Natural killer cell treated with Interleukin-12 subunit alpha and Interleukin-12 subunit beta and Interleukin-15 and Interleukin-18, amount 100 ng/mL, for 72 hours (primary cell): ENCODE data around the gene EYA4. TPM values are rescaled to one million over a fixed set of nuclear protein-coding genes. Genes with fewer than 3 reads are reported as not detected.

Experiments used
- ATAC-seq, 2 donors: fragments of 150-1000 bp; cut with Tn5 transposase in 1 of 2; sonication (Bioruptor Pico), chemical (Tn5 transposase) in 1 of 2; 2 replicates each; pipeline ENCODE4 v1.10.0; 2021
- DNase-seq: peaks from one replicate; pipeline ENCODE4 v3.0.0; 2022; ENCODE audit warnings: low spot score
- H3K27ac Mint-ChIP-seq, 2 donors: 1 replicate in 1 of 2; 2 replicates in 1 of 2; pipeline ENCODE4 v1.8.0; 2022; ENCODE audit warnings: mixed read lengths in 2 of 2, mild to moderate bottlenecking in 1 of 2, moderate library complexity in 1 of 2
- H3K27me3 Mint-ChIP-seq, 2 donors: 1 replicate in 1 of 2; 2 replicates in 1 of 2; pipeline ENCODE4 v1.8.0; 2022; ENCODE audit warnings: mixed read lengths in 2 of 2
- H3K36me3 Mint-ChIP-seq: one replicate; pipeline ENCODE4 v1.8.0; 2022; ENCODE audit warnings: mixed read lengths
- H3K4me1 Mint-ChIP-seq, 2 donors: 1 replicate in 1 of 2; 2 replicates in 1 of 2; pipeline ENCODE4 v1.8.0; 2022; ENCODE audit warnings: low read depth in 2 of 2, mixed read lengths in 2 of 2, mild to moderate bottlenecking in 1 of 2
- H3K4me3 Mint-ChIP-seq: one replicate; pipeline ENCODE4 v1.8.0; 2022; ENCODE audit warnings: mixed read lengths
- H3K9me3 Mint-ChIP-seq: 2 replicates; pipeline ENCODE4 v1.8.0; 2022; ENCODE audit warnings: mixed read lengths
- total RNA-seq, 2 donors: library from RNA; stranded (reverse); gene quantifications; one replicate each; pipeline ENCODE4 v1.2.3, GENCODE V29; 2022

Gene EYA4, protein sequence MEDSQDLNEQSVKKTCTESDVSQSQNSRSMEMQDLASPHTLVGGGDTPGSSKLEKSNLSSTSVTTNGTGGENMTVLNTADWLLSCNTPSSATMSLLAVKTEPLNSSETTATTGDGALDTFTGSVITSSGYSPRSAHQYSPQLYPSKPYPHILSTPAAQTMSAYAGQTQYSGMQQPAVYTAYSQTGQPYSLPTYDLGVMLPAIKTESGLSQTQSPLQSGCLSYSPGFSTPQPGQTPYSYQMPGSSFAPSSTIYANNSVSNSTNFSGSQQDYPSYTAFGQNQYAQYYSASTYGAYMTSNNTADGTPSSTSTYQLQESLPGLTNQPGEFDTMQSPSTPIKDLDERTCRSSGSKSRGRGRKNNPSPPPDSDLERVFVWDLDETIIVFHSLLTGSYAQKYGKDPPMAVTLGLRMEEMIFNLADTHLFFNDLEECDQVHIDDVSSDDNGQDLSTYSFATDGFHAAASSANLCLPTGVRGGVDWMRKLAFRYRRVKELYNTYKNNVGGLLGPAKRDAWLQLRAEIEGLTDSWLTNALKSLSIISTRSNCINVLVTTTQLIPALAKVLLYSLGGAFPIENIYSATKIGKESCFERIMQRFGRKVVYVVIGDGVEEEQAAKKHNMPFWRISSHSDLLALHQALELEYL
- total RNA-seq: not detected

DNA sequence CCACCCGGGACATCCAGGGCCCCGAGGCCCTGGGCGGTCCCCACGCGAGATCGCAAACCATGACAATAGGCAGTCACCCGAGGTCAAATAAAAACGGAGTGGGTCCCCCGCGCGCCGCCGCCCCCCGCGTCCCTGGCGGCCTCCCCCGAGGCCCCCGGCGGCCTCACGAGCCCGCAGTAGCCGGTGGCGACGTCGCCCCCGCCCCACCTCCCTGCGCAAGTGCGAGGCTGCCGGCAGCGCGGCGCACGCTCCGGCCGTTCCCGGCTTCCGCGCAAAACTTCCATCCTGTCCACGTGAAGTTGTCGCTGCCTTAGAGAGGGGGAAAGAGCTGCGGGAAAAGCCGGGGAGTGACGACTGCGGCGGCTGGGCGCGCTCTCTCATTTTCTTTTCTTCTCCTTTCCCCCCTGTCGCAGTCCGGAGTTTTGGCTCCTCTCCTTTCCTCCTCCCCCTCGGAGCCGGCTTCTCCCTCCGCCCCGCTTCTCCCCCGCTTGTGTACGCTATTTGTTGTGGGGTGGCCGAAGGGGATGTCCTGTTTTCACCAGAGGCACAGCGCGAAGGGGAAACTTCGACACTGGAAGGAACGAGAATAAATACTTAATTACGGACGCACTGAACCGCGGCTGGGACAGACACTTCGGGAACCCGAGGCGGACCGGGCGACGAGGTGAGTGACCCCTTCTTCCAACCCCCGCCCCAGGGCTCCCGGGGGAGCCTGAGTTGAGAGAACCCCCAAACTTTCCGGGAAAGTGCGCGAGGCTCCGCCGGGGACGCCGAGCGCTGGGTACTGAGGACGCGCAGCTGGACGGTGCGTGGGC lies at the start of gene EYA4:
Gene EYA4, plus strand, starts transcription at position 272 of the 815 bp plus-strand sequence. CDS start 33,424 bp downstream, outside the sequence.
- ATAC-seq (no peak), DNase-seq (no peak)
- Mint-ChIP-seq H3K27ac (no peak within 1 kb of the TSS), H3K9me3 (no peaks in the 10 kb centered on the region), H3K36me3 (no peaks in the 10 kb centered on the region), H3K4me1 (no peaks in the 10 kb centered on the region), H3K4me3 (no peak within 1 kb of the TSS), H3K27me3 (peaks cover 30 to 31% of the 10 kb centered on the region in 2 donors)

DNA sequence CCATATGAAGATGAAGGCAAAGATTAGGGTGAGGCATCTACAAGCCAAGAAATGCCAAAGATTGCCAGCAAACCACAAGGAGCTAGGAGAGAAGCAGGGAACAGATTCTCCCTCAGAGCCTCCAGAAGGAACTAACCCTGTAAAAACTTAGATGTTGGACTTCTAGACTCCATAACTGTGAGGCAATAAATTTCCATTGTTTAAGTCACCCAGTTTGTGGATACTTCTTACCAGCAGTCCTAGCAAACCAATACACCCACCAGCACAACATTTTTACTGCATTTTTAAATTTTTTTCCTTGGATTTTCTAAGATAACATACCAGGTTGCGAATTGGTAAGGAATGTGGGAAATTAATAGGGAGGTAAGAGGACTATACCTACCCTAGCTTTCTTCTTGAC lies 47.8 kb upstream of the EYA4 start:
- DNase-seq (no peak), ATAC-seq (no peak)
- no peaks in the 10 kb centered on the region for H3K4me1 Mint-ChIP-seq
- no peaks in the 10 kb centered on the region for H3K36me3 Mint-ChIP-seq
- H3K27ac Mint-ChIP-seq: no peak overlapping the region
- H3K27me3 Mint-ChIP-seq: peaks cover 0 to 2% of the 10 kb centered on the region in 2 donors
- H3K9me3 Mint-ChIP-seq: peaks cover 2% of the 10 kb centered on the region
- no peak overlapping the region for H3K4me3 Mint-ChIP-seq

DNA sequence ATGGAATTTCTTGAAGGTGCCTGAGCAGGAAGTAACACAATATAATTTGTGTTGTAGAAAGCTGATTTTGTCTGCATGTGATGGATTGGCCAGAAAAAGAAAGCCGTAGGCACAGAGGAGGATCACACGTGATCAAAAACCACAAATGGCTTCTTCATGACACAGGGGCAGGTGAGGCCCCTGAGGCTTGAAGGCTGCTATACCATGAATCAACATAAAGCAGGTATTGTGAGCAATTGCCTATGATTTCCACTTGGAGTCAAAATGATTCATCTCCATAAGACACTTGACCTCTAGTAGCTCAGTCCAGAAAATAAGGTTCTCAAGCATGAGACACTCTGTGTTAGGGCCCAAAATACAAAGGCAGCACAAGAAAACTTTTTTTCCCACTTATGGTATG lies 42.4 kb upstream of the EYA4 start:
- H3K9me3 Mint-ChIP-seq: no peaks in the 10 kb centered on the region
- DNase-seq (no peak), ATAC-seq (no peak)
- H3K27me3 Mint-ChIP-seq: no peaks in the 10 kb centered on the region
- no peak overlapping the region for H3K27ac Mint-ChIP-seq
- no peaks in the 10 kb centered on the region for H3K36me3 Mint-ChIP-seq
- no peak overlapping the region for H3K4me3 Mint-ChIP-seq
- H3K4me1 Mint-ChIP-seq: no peaks in the 10 kb centered on the region

DNA sequence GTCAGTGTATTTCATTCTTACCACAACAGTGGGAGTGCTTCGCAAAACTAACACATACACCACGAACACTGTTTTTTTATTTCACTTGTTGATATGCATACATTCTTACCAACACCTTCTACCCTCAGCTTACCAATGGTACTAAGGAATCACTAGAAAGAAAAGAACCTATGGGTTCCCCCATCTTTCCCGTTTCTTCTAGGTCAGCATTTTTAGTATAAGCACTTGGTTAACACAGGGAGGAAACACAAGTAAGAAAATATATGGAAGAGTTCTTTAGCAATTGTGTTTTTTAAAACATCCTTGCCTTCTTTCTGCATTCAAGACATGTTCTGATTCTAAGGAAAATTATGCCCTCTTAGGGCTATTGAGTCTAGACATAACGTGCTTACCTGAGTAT lies 39.9 kb upstream of the EYA4 start:
- no peak overlapping the region for H3K27ac Mint-ChIP-seq
- no peak for ATAC-seq
- no peaks in the 10 kb centered on the region for H3K36me3 Mint-ChIP-seq
- DNase-seq: no peak
- no peak overlapping the region for H3K4me3 Mint-ChIP-seq
- H3K4me1 Mint-ChIP-seq: no peaks in the 10 kb centered on the region
- no peaks in the 10 kb centered on the region for H3K9me3 Mint-ChIP-seq
- H3K27me3 Mint-ChIP-seq: no peaks in the 10 kb centered on the region

DNA sequence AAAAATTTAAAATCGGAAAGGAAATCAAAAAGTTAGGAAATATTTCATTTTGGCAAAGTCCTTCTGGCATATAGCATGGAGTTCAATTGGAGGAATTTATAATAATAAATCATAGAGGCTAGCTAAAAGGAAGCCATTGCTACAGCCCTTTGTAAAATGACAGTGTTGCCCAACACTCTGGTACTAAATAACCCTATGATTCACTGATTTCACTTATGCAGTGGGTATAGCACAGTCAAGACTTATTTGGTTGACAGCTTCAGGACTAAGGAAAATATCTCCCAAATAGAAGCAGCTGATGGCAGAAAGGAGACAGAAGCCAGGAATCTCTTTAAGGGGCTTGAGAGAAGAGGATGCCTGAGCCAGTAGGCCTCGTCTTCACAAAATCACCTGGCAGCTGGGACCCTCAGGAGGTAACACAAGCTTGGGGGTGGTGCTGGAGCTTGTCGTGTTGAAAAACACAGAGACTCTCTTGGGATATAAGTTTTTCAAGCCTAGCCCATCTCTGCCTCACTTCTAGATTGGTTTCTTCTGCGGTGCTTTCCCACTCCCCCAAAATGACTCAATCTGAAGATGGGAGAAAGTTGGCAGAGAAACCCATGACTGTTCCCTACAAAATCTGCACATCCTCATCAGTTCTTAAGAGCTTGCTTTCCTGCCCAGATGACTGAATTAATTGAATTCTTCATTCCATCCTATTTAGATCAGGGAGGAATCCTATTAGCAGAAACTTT lies 38.4 kb upstream of the EYA4 start:
- ATAC-seq: no peak

DNA sequence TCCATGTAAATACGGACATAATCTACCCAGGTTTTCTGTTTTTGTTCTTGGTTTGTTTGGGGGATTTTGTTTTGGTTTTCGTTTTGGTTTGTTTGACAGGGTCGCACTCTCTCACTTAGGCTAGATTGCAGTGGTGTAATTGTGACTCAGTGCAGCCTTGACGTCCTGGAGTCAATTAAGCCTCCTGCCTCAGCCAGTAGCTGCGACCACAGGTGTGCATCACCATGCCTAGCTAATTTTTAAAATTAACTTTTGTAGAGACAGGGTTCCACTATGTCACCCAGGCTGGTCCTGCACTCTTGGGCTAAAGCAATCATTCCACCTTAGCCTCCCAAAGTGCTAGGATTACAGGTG lies 37.8 kb upstream of the EYA4 start:
- H3K4me1 Mint-ChIP-seq: no peaks in the 10 kb centered on the region
- H3K36me3 Mint-ChIP-seq: no peaks in the 10 kb centered on the region
- ATAC-seq: no peak

More for the DNA sequence above, 38.4 kb upstream of the EYA4 start:
- H3K4me1 Mint-ChIP-seq: no peaks in the 10 kb centered on the region
- DNase-seq: no peak
- no peak overlapping the region for H3K4me3 Mint-ChIP-seq
- H3K36me3 Mint-ChIP-seq: no peaks in the 10 kb centered on the region
- no peak overlapping the region for H3K27ac Mint-ChIP-seq
- no peaks in the 10 kb centered on the region for H3K27me3 Mint-ChIP-seq
- no peaks in the 10 kb centered on the region for H3K9me3 Mint-ChIP-seq

DNA sequence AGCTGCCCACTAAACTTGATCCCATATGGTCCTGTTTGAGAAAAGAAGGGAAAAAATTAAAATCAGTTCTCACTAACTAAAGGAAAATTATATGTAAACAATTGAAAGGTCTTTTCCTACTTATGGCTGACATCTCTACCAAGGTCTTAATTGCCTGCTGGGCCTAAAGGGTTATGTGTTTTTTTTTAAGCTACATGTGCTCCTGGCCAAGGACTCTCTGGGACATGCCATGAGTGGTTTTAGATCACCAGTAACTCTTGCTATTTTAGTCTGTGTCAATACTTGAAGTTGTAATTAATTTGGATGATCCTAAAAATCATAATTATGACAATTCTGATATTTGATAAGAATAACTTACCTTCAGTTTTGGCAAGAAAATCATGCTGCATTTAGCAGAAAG lies 35.9 kb upstream of the EYA4 start:
- H3K4me1 Mint-ChIP-seq: no peaks in the 10 kb centered on the region
- H3K9me3 Mint-ChIP-seq: peaks cover 5% of the 10 kb centered on the region
- no peak overlapping the region for H3K27ac Mint-ChIP-seq
- H3K36me3 Mint-ChIP-seq: no peaks in the 10 kb centered on the region
- H3K4me3 Mint-ChIP-seq: no peak overlapping the region
- no peak for ATAC-seq
- no peaks in the 10 kb centered on the region for H3K27me3 Mint-ChIP-seq
- DNase-seq: no peak

More for the DNA sequence above, 37.8 kb upstream of the EYA4 start:
- Mint-ChIP-seq H3K27ac (no peak overlapping the region), H3K4me3 (no peak overlapping the region), H3K27me3 (no peaks in the 10 kb centered on the region), H3K9me3 (no peaks in the 10 kb centered on the region)
- no peak for DNase-seq

DNA sequence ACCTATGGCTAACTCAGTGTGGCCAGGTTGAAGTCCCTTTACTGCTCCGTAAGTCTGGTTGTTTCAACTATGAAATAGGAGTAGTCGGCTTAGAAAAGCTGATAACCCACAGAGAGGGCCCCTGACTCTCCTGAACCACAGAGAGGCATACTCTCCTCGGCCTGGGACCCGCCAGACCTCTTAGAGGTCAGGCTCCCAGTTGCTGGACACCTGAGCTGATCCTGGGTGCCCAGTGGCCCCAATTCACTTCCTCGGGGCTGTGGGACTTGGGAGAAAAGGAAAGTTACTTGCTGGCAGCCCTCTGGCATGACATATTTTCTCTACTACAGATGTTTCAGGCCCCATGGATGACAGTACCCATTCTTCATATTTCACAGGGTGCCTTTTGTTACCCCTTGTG lies 34.2 kb upstream of the EYA4 start:
- ATAC-seq (no peak), DNase-seq (no peak)
- Mint-ChIP-seq H3K4me1 (no peaks in the 10 kb centered on the region), H3K27ac (no peak overlapping the region), H3K36me3 (no peaks in the 10 kb centered on the region), H3K4me3 (no peak overlapping the region), H3K9me3 (peaks cover 5% of the 10 kb centered on the region), H3K27me3 (no peaks in the 10 kb centered on the region)

DNA sequence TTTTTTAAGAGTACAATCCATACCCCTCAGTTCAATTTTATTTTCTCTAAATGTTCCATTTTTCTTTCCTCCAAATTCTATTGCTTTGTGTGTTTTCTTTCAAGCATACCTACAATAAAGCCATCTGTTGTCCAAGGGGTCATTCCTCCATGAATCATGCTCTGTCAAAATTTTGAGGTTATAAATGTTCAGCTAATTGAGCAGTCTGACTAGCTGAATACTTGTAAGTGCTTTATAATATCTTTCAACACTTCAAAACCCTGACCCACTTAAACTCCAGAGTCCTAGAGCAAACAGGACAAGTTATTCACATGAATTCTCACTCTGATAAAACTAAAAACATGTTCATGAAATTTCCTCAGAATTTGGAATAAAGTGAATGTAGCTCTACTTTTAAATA lies 33.4 kb upstream of the EYA4 start:
- H3K9me3 Mint-ChIP-seq: peaks cover 5% of the 10 kb centered on the region
- no peak overlapping the region for H3K4me3 Mint-ChIP-seq
- H3K36me3 Mint-ChIP-seq: no peaks in the 10 kb centered on the region
- H3K27me3 Mint-ChIP-seq: no peaks in the 10 kb centered on the region
- DNase-seq: no peak
- no peaks in the 10 kb centered on the region for H3K4me1 Mint-ChIP-seq
- no peak for ATAC-seq
- H3K27ac Mint-ChIP-seq: no peak overlapping the region

DNA sequence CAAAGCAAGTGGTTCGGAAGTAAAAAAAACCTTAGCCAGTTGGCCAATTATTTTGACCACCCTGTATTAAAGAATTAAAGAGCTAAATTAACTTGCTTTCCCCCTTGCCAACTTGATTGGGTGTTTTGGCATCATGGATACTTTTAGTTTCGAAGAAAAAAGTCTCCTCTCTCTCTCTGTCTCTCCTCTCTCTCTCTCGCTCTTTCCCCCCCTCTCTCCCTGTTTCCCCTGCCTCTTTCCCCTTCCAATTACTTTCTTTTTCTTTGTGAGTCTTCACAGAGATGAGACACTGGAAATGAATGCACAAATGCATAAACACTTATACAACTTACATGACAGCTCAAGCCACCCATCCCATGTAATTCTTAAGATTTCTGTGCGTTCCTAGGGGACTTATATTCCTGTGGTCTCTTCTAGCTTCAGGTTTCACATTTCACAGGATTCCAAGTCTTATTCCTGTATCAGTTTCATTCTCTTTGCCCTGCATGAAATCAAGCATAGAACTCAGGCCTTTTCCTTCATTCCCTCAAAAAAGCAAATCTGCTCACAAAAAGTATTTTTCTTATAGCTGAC lies 32.9 kb upstream of the EYA4 start:
- no peak overlapping the region for H3K4me3 Mint-ChIP-seq
- no peaks in the 10 kb centered on the region for H3K36me3 Mint-ChIP-seq
- no peak overlapping the region for H3K27ac Mint-ChIP-seq
- ATAC-seq (no peak), DNase-seq (no peak)
- no peaks in the 10 kb centered on the region for H3K4me1 Mint-ChIP-seq
- no peaks in the 10 kb centered on the region for H3K27me3 Mint-ChIP-seq
- peaks cover 5% of the 10 kb centered on the region for H3K9me3 Mint-ChIP-seq

DNA sequence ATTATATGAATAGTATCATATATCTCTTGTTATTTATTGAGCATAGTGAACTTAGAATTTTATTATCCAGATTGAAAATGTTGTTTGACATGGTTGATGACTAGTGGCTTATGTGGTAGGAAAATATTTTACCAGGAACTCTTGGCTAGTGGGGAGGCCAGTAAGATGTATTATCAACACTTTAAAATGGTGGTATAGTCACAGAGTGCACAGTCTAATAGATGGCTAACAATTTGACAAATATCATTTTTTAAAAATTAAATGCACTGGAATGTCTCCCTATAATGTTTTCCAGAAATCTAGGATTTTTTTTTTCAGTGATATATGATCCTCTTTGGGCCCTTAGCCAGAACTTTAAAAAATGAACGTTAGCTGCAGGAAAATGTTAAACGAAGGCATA lies 26.9 kb upstream of the EYA4 start:
- H3K9me3 Mint-ChIP-seq: peaks cover 10% of the 10 kb centered on the region
- no peak overlapping the region for H3K4me3 Mint-ChIP-seq
- no peaks in the 10 kb centered on the region for H3K27me3 Mint-ChIP-seq
- no peaks in the 10 kb centered on the region for H3K36me3 Mint-ChIP-seq
- H3K27ac Mint-ChIP-seq: no peak overlapping the region
- no peak for DNase-seq
- H3K4me1 Mint-ChIP-seq: no peaks in the 10 kb centered on the region
- no peak for ATAC-seq

DNA sequence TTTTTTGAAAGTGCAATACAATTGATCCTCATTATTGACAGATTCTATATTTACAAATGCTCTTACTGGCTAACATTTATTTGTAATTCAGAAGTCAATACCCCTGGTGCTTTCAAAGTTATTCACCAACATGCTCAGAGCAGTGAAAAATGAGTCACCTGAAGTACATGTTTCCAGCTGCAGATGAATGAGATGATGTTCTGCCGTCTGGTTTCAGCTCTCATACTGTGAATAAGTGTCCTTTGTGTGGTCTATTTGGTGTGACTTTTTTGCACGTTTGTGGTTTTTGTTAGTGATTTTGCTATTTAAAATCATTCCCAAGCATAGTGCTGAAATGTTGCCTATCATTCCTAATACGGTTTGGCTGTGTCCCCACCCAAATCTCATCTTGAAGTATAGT lies 22.3 kb upstream of the EYA4 start:
- Mint-ChIP-seq H3K27ac (no peak overlapping the region), H3K4me3 (no peak overlapping the region), H3K9me3 (peaks cover 7% of the 10 kb centered on the region), H3K4me1 (no peaks in the 10 kb centered on the region), H3K27me3 (no peaks in the 10 kb centered on the region), H3K36me3 (no peaks in the 10 kb centered on the region)
- ATAC-seq: no peak
- no peak for DNase-seq

DNA sequence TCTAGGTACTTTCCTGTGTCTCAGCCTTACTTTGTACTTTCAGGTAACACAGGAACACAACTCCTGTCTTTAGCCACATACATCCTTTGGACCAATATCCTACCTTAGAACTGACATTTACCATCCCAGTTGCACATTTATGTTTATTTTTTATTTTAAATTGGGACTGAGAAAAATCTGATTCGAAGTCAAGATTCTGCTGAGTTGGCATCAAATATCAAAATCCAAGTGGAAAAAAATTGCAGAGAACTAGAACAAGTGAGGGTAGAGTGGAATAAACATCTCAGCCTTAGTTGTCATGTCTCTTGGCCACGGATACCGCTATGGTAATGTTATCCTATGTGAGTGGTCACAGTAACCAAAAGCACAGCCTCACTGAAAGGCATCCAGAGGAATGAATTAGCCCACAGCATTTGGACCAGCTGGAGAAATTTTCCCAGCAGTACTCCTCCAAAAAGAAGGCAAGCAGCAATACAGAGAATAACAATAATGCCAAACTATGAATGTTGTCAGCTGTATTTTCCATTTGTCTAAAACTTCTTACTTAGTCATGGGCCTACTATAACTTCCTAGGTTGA lies 17.6 kb upstream of the EYA4 start:
- ATAC-seq: no peak
- H3K36me3 Mint-ChIP-seq: no peaks in the 10 kb centered on the region
- H3K27ac Mint-ChIP-seq: no peak overlapping the region
- H3K4me1 Mint-ChIP-seq: no peaks in the 10 kb centered on the region
- no peak for DNase-seq
- peaks cover 7% of the 10 kb centered on the region for H3K9me3 Mint-ChIP-seq
- H3K27me3 Mint-ChIP-seq: no peaks in the 10 kb centered on the region
- no peak overlapping the region for H3K4me3 Mint-ChIP-seq
